Ammon's horn (tissue), 1 donor: Measurements from ENCODE around the gene BTN3A1.
"Not testable (repeated sequence)": the region's sequence is repeated elsewhere in the genome, so short reads cannot be mapped to it uniquely, and the experiment has no call there.

ENCODE experiments used
- DNase-seq: peaks from one replicate; pipeline ENCODE4 v3.0.0-alpha.2; 2016; ENCODE audit warnings: low spot score

BTN3A1 gene

DNA sequence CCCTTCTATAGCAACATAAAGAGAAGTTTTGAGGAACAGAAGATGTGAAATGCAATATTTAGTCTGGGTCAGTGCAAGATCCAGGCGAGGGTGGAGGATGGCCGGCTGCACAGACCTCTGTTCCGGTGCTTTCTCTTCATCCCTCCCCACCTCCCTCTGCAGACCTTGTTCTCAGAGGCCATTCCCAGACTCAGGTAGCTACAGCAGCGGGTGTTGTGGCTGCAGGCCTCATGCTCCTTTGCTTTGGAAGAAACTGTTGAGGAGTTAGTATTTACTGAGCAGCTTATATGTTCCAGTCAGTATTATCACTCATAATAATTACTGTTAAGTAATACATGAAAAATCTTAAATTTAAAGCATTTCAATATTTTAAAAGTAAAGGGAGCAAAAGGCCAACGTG, 39.9 kb downstream of the BTN3A1 start:
- no peak for DNase-seq

GRCh38 chr6:26445934-26446667, 44.0 kb downstream of the BTN3A1 start:
- no peak for DNase-seq

- DNase-seq, result no peak
Observed at GRCh38 chr6:26447257-26447656, 45.2 kb downstream of the BTN3A1 start.

DNA sequence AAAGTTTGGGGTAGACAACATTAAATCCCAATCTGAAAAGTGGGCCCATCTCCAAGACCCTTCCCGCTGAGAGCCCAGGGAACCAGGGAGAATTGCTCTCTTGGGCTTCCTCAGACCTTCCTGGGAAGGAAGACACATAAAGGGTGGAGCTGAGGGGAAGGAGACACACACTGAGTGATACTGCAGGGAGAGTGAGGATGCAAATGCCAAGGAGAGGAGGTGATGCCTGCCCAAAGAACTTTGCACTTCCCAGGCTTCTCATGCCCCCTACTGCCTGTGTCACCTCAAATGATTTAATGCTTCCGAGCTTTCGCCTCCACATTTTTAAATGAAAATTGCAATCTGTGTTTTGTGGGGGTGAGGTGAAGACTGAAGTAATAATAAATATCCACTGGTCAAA, 48.2 kb downstream of the BTN3A1 start:
- no peak for DNase-seq

- no peak for DNase-seq
Observed at GRCh38 chr6:26452631-26453235, 50.7 kb downstream of the BTN3A1 start.

DNA sequence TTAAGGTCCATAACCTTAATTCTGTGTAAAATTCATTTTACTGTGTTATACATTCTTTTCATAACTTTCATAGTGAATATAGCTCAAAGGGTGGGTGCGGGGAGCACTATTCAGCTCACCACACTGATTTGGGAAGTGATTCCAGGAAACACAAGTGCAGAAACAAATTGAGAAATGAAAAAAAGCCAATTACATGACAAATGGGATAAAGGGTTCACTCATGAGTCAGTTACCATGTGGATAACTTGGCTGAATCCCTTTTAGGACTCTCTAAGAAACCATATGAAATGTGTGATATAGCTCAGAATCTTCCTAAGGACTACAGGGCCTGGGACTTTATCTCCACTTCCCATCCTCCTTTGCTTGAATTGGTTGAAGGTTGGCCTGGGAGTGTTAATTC, 52.6 kb downstream of the BTN3A1 start:
- DNase-seq, result no peak

- DNase-seq, result no peak
Observed at GRCh38 chr6:26455357-26455970, 53.4 kb downstream of the BTN3A1 start.

DNA sequence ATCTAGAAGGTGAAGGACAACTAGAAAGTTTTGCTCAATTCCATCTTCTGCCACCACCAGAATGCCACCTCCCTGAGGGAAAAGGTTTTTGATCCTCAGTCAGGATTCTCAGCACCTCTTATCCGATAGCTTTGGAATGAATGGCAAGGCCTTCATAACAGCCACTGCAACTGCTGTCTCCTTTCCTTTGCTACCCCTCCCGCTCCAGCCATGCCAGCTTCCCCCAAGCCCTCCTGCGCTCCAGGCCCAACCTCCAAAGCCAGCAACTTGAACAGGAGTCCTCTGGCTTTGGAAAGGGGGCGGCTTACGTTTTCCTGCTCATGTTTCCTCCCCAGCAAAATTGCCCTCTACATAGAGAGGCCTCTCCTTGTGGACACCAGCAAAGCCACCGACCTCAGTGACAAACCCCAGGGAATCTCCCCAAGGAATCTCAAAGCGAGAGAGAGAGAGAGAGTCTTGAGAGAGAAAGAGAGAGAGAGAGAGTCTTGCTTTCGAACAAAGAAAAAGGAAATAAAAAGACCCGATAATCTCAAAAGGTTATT, 55.3 kb downstream of the BTN3A1 start:
- no peak for DNase-seq

DNA sequence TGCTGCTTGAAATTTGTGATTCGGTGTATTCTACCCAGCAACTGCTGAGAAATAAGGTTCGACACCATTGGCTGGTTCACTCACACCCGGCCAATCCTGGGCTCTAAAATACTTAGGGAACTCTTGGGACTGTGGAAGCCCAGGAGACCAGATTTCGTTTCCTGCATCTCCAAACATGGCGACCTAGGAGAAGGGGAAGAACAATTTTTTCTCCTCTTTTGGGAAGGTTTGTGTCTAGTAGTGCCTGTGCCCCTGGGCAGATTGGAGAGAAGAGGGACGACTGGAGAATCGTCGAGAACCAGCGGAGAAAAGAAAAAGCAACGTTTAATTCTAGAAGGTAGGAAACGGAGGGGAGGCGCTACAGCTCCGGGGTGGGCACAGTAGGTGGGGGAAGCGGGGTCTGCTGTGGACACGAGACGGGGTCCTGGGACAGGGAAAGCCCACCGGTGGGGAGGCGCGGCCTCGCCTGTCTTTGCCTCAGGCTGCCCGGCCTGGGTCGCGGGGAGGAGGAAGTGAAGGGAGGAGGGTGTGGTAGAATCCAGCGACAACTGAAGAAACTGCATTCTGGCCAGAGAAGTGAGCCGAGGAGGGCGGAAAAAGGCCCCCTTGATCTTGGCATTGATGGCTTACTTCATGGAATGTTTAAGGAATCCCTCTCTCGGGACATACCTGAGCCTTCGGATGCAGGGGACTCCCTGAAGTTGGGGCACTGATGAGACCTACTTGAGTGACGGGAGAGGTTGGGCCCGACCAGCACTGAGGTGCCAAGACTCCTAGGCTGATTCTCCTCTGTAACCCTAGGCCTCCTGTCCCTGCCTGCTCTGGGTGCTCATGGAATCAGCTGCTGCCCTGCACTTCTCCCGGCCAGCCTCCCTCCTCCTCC, 56.0 kb downstream of the BTN3A1 start, which contains the start of gene BTN2A1:
BTN2A1 (plus strand) TSS at position 150 of the 883 bp plus-strand sequence; CDS start at position 832, 682 bp downstream.
- peak; percentile 96 for DNase-seq

DNA sequence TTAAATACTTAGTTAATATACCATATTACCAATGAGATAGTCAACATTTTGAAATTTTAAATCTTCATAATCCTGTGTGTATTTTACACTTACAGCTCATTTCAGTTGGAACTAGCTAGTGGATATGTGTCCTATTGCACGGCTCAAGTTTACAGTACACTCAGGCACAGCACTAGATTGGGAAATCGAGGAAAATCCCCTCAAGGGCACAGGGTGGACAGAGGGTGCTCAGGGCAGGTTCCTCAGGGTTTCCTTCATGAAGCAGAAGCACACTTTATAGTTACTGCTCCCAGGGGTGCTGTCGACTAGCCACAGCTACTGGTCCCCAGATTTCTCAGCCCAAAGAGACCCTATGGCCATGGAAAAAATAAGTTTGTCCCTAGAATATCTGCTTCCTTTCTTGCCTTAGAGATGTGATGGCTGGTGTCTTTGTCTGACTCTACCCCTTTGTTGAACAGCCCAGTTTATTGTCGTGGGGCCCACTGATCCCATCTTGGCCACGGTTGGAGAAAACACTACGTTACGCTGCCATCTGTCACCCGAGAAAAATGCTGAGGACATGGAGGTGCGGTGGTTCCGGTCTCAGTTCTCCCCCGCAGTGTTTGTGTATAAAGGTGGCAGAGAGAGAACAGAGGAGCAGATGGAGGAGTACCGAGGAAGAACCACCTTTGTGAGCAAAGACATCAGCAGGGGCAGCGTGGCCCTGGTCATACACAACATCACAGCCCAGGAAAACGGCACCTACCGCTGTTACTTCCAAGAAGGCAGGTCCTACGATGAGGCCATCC, 57.1 kb downstream of the BTN3A1 start:
- no peak for DNase-seq

DNA sequence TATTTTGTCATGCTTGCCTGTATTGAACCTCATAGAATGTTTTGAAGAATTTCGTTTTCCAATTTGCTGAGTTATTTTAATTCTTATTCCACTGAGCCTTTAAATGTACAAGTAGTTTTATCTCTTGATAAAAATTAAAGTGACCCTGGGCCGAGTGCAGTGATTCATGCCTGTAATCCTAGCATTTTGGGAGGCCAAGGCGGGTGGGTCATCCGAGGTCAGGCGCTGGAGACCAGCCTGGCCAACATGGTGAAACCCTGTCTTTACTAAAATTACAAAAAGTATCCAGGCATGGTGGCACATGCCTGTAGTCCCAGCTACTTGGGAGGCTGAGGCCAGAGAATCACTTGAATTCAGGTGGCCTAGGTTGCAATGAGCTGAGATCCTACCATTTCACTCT, 59.3 kb downstream of the BTN3A1 start:
- DNase-seq, result not testable (repeated sequence)

DNA sequence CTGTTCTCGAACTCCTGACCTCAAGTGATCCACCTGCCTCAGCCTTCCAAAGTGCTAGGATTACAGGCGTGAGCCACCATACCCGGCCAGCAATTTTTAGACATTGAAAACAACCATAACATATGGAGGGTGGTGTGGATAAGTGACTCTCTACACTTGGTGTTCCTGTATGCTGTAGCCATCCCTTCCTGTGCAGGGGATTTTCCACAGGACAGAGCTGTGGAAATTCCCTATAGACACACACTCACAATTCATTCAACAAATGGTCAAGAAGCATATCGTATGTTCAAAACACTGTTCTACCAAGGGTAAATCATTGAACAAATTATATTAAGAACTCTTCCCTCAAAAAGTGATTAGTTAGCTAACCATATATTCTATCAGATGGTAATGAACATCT, 61.9 kb downstream of the BTN3A1 start:
- no peak for DNase-seq

DNA sequence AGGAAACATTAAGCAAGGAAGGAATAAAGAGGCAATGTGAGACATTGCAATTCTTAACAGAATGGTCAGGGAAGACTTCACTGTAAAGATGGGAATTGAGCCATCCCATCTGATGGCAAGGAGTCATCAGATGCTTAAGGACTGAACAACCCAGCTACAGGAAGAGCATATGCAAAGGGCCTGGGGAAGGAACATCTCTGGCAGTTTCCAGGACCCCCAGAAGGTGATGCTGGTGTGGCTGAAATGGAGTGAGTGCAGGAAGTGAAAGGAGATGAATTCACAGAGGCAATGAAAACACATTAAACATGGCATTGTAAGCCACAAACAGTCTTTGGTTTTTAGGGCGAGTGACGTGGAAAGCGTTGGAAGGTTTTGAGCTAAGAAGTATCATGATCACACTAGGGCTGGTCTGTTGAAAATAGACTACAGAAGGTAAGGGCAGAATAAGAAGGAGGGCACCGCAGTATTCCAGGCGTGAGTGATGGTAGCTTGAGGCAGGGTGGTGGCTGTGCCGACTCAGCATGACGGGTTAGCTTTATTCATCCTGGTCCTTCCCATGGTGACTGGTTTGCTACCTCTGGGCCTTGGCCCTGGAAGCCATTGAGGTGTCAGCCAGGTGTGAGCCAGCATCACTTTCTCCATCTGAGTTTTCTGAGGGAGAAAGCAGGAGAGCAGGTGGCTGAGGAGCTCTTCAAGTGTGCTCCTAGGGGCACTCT, 62.5 kb downstream of the BTN3A1 start:
- DNase-seq, result no peak
